Lower leg skin (tissue), 3 donors: ENCODE measurements around the gene COX4I1.

Source experiments
- POLR2A ChIP-seq, 2 donors: fragments of 450-650 bp; IDR thresholded peaks; one replicate each; pipeline ENCODE4 v1.6.1; 2016 to 2017; ENCODE audit warnings: antibody characterized with exemption in 2 of 2, mild to moderate bottlenecking in 1 of 2, moderate library complexity in 1 of 2
- TF ChIP-seq, protein P1 (sequence below), 3 donors: fragments of 450-650 bp; IDR thresholded peaks; one replicate each; pipeline ENCODE4 v1.5.1; 2016; ENCODE audit warnings: antibody characterized with exemption in 3 of 3, mild to moderate bottlenecking in 3 of 3, moderate library complexity in 2 of 3

DNA sequence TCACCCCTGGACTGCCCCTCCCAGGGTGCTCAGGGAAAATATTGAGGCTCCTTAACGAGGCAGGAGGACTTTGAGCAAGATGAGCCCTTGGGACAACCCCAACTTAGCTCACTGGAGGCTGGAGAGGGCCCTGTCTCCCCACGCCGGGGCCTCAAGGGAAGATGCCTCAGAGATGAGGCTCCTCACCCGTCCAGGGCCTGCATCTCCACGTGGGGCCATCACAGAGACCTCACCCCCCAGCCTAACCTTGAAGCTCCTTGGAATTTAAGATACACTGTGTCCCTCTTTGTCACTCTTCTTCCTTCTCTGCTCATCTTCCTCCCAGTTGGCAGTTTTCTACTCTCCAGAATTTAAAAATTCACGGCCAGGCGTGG, 11.2 kb downstream of the COX4I1 start:
- TF ChIP-seq, protein P1, sequence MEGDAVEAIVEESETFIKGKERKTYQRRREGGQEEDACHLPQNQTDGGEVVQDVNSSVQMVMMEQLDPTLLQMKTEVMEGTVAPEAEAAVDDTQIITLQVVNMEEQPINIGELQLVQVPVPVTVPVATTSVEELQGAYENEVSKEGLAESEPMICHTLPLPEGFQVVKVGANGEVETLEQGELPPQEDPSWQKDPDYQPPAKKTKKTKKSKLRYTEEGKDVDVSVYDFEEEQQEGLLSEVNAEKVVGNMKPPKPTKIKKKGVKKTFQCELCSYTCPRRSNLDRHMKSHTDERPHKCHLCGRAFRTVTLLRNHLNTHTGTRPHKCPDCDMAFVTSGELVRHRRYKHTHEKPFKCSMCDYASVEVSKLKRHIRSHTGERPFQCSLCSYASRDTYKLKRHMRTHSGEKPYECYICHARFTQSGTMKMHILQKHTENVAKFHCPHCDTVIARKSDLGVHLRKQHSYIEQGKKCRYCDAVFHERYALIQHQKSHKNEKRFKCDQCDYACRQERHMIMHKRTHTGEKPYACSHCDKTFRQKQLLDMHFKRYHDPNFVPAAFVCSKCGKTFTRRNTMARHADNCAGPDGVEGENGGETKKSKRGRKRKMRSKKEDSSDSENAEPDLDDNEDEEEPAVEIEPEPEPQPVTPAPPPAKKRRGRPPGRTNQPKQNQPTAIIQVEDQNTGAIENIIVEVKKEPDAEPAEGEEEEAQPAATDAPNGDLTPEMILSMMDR (IDR thresholded peaks at IDR 0.05), result no peak
- no peak for TF ChIP-seq POLR2A (IDR thresholded peaks at IDR 0.05)
